Mesendoderm (in vitro differentiated cells): ENCODE measurements around the gene WNK1.
"Not testable (repeated sequence)": the region's sequence is repeated elsewhere in the genome, so short reads cannot be mapped to it uniquely, and the experiment has no call there.

Experiments
- DNase-seq: peaks from one replicate; pipeline ENCODE4 v3.0.0; 2013
- H2AK5ac ChIP-seq: 2 replicates; pipeline ENCODE4 v1.6.1; 2013; ENCODE audit warnings: low read length, inconsistent platforms
- H2BK120ac ChIP-seq: 2 replicates; pipeline ENCODE4 v1.6.1; 2013; ENCODE audit warnings: low read depth, mild to moderate bottlenecking, low read length, moderate library complexity, mixed read lengths
- H2BK15ac ChIP-seq: replicated peaks from 2 replicates; pipeline ENCODE4 v1.6.1; 2013; ENCODE audit warnings: low read depth, mild to moderate bottlenecking, moderate library complexity
- H2BK5ac ChIP-seq: 2 replicates; pipeline ENCODE4 v1.6.1; 2013; ENCODE audit warnings: low read length, inconsistent platforms
- H3K18ac ChIP-seq: 2 replicates; pipeline ENCODE4 v1.6.1; 2013; ENCODE audit warnings: mild to moderate bottlenecking, low read length, mixed read lengths
- H3K23ac ChIP-seq: one replicate; pipeline ENCODE4 v1.6.1; 2013; ENCODE audit warnings: low read length
- H3K27ac ChIP-seq: 2 replicates; pipeline ENCODE4 v1.5.1; 2013; ENCODE audit warnings: low read depth, mild to moderate bottlenecking, inconsistent platforms, low read length, moderate library complexity
- H3K27me3 ChIP-seq: 2 replicates; pipeline ENCODE4 v1.6.1; 2013; ENCODE audit warnings: low read length, control low read depth, mild to moderate bottlenecking, inconsistent platforms; ENCODE audit not compliant: insufficient read depth, poor library complexity
- H3K36me3 ChIP-seq: 2 replicates; pipeline ENCODE4 v1.6.1; 2013; ENCODE audit warnings: low read length, inconsistent platforms; ENCODE audit not compliant: control insufficient read depth, insufficient read depth
- H3K4ac ChIP-seq: one replicate; pipeline ENCODE4 v1.6.1; 2013; ENCODE audit warnings: low read depth, mild to moderate bottlenecking, low read length, moderate library complexity
- H3K4me1 ChIP-seq: 2 replicates; pipeline ENCODE4 v1.6.1; 2013; ENCODE audit warnings: low read depth, low read length, inconsistent platforms; ENCODE audit not compliant: control insufficient read depth
- H3K4me2 ChIP-seq: 2 replicates; pipeline ENCODE4 v1.6.1; 2013; ENCODE audit warnings: low read length
- H3K4me3 ChIP-seq: 2 replicates; pipeline ENCODE4 v1.5.1; 2013; ENCODE audit warnings: mild to moderate bottlenecking, low read length
- H3K56ac ChIP-seq: one replicate; pipeline ENCODE4 v1.6.1; 2013; ENCODE audit warnings: low read length
- H3K79me1 ChIP-seq: 2 replicates; pipeline ENCODE4 v1.6.1; 2013; ENCODE audit warnings: low read length, inconsistent platforms
- H3K79me2 ChIP-seq: 2 replicates; pipeline ENCODE4 v1.6.1; 2013; ENCODE audit warnings: mild to moderate bottlenecking, low read length; ENCODE audit not compliant: control insufficient read depth, insufficient read depth
- H3K9ac ChIP-seq: 2 replicates; pipeline ENCODE4 v1.6.1; 2013; ENCODE audit warnings: low read length, inconsistent platforms
- H4K5ac ChIP-seq: one replicate; pipeline ENCODE4 v1.6.1; 2013; ENCODE audit warnings: low read length
- H4K8ac ChIP-seq: one replicate; pipeline ENCODE4 v1.6.1; 2013; ENCODE audit warnings: low read depth, mild to moderate bottlenecking, control low read depth, low read length, moderate library complexity
- WGBS: extraction: QIAGEN DNeasy Blood & Tissue Kit; methylation state at CpG from one replicate; pipeline ENCODE4 v1.1.7; 2013; ENCODE audit warnings: low lambda C conversion rate, missing lambda C conversion rate; ENCODE audit not compliant: insufficient coverage; ENCODE audit errors: extremely low coverage; 5-methylcytosine and 5-hydroxymethylcytosine counted together

WNK1 gene

GRCh38 chr12:788762-789161, 36.4 kb downstream of the WNK1 start:
- not testable (repeated sequence) for H3K56ac ChIP-seq, H3K4me1 ChIP-seq, H3K27me3 ChIP-seq, H3K18ac ChIP-seq, H3K23ac ChIP-seq, H2BK120ac ChIP-seq, H4K5ac ChIP-seq, H3K4ac ChIP-seq, H3K9ac ChIP-seq, H3K27ac ChIP-seq, H4K8ac ChIP-seq, H3K4me2 ChIP-seq, H3K79me1 ChIP-seq, DNase-seq, H2AK5ac ChIP-seq, H3K36me3 ChIP-seq, H2BK5ac ChIP-seq, H3K4me3 ChIP-seq, H2BK15ac ChIP-seq
- H3K79me2 ChIP-seq = peaks cover 36% of the 10 kb centered on the region
- no CpG with 5 or more reads among the region's 4 CpGs for WGBS

- Histone ChIP-seq H3K4me1 (no peaks in the 10 kb centered on the region), H2BK5ac (no peak overlapping the region), H3K23ac (no peak overlapping the region), H3K79me1 (peaks cover 8% of the 10 kb centered on the region), H2BK120ac (no peak overlapping the region), H3K79me2 (peaks cover 39% of the 10 kb centered on the region), H3K36me3 (no peaks in the 10 kb centered on the region), H4K5ac (no peak overlapping the region), H3K4ac (no peak overlapping the region), H3K4me3 (no peak overlapping the region), H3K27me3 (no peaks in the 10 kb centered on the region), H2BK15ac (no peak overlapping the region), H4K8ac (no peak overlapping the region), H3K27ac (no peak overlapping the region), H3K18ac (no peak overlapping the region), H2AK5ac (no peak overlapping the region), H3K56ac (no peak overlapping the region), H3K4me2 (no peak overlapping the region), H3K9ac (no peak overlapping the region)
- no peak for DNase-seq
- WGBS = no CpG with 5 or more reads among the region's 3 CpGs
These were observed 37.6 kb downstream of the WNK1 start for GRCh38 chr12:789852-790563.

GRCh38 chr12:790608-791007, 38.2 kb downstream of the WNK1 start:
- H3K23ac ChIP-seq = no peak overlapping the region
- no peaks in the 10 kb centered on the region for H3K4me1 ChIP-seq
- no peak overlapping the region for H2BK15ac ChIP-seq
- no peak for DNase-seq
- H2BK120ac ChIP-seq = no peak overlapping the region
- H3K79me2 ChIP-seq = peaks cover 40% of the 10 kb centered on the region
- no peak overlapping the region for H3K9ac ChIP-seq
- H3K4me3 ChIP-seq = no peak overlapping the region
- no peak overlapping the region for H3K4me2 ChIP-seq
- H3K18ac ChIP-seq = no peak overlapping the region
- H2BK5ac ChIP-seq = no peak overlapping the region
- no peak overlapping the region for H3K56ac ChIP-seq
- H3K36me3 ChIP-seq = no peaks in the 10 kb centered on the region
- no peak overlapping the region for H2AK5ac ChIP-seq
- peaks cover 8% of the 10 kb centered on the region for H3K79me1 ChIP-seq
- H3K4ac ChIP-seq = no peak overlapping the region
- H3K27me3 ChIP-seq = no peaks in the 10 kb centered on the region
- no CpG with 5 or more reads among the region's 1 CpG for WGBS
- H4K8ac ChIP-seq = no peak overlapping the region
- no peak overlapping the region for H4K5ac ChIP-seq
- H3K27ac ChIP-seq = no peak overlapping the region

GRCh38 chr12:793037-793436, 40.7 kb downstream of the WNK1 start:
- H3K27me3 ChIP-seq = no peaks in the 10 kb centered on the region
- H3K18ac ChIP-seq = no peak overlapping the region
- no peak overlapping the region for H3K9ac ChIP-seq
- peaks cover 8% of the 10 kb centered on the region for H3K79me1 ChIP-seq
- H4K5ac ChIP-seq = no peak overlapping the region
- no peak overlapping the region for H3K4me3 ChIP-seq
- H2AK5ac ChIP-seq = no peak overlapping the region
- no peak overlapping the region for H2BK120ac ChIP-seq
- no peak overlapping the region for H2BK15ac ChIP-seq
- no peaks in the 10 kb centered on the region for H3K36me3 ChIP-seq
- no peak for DNase-seq
- H3K4me2 ChIP-seq = no peak overlapping the region
- peaks cover 39% of the 10 kb centered on the region for H3K79me2 ChIP-seq
- H3K4me1 ChIP-seq = no peaks in the 10 kb centered on the region
- no peak overlapping the region for H3K27ac ChIP-seq
- H3K23ac ChIP-seq = no peak overlapping the region
- H3K56ac ChIP-seq = no peak overlapping the region
- no CpG with 5 or more reads among the region's 3 CpGs for WGBS
- no peak overlapping the region for H4K8ac ChIP-seq
- H3K4ac ChIP-seq = no peak overlapping the region
- no peak overlapping the region for H2BK5ac ChIP-seq

GRCh38 chr12:793711-794110, 41.3 kb downstream of the WNK1 start:
- H3K4ac ChIP-seq = no peak overlapping the region
- H4K8ac ChIP-seq = no peak overlapping the region
- H3K18ac ChIP-seq = no peak overlapping the region
- H3K56ac ChIP-seq = no peak overlapping the region
- no peak overlapping the region for H2BK5ac ChIP-seq
- peaks cover 8% of the 10 kb centered on the region for H3K79me1 ChIP-seq
- no peak overlapping the region for H3K4me2 ChIP-seq
- H3K36me3 ChIP-seq = no peaks in the 10 kb centered on the region
- H3K4me3 ChIP-seq = no peak overlapping the region
- no peak overlapping the region for H3K27ac ChIP-seq
- H4K5ac ChIP-seq = no peak overlapping the region
- DNase-seq = no peak
- no peaks in the 10 kb centered on the region for H3K27me3 ChIP-seq
- no peak overlapping the region for H2BK15ac ChIP-seq
- no peak overlapping the region for H3K23ac ChIP-seq
- no peak overlapping the region for H2AK5ac ChIP-seq
- no peak overlapping the region for H3K9ac ChIP-seq
- no peak overlapping the region for H2BK120ac ChIP-seq
- peaks cover 36% of the 10 kb centered on the region for H3K79me2 ChIP-seq
- H3K4me1 ChIP-seq = no peaks in the 10 kb centered on the region

DNA sequence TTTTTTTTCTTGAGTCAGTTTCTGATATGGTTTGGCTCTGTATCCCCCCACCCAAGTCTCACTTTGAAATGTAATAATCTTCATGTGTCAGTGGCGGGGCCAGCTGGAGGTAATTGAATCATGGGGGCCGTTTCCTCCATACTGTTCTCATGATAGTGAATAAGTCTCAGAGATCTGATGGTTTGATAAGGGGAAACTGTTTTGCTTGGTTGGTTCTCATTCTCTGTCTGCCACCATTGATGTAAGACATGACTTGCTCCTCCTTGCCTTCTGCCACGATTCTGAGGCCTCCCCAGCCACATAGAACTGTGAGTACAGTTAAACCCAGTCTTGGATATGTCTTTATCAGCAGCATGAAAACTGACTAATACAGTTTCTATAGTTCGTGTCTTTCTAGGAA, 42.9 kb downstream of the WNK1 start:
- Histone ChIP-seq H4K8ac (no peak overlapping the region), H2BK5ac (no peak overlapping the region), H4K5ac (no peak overlapping the region), H3K4ac (no peak overlapping the region), H2BK15ac (no peak overlapping the region), H3K9ac (no peak overlapping the region), H3K4me1 (no peaks in the 10 kb centered on the region), H3K4me2 (no peak overlapping the region), H2AK5ac (no peak overlapping the region), H3K18ac (no peak overlapping the region), H2BK120ac (no peak overlapping the region), H3K23ac (no peak overlapping the region), H3K4me3 (no peak overlapping the region), H3K27ac (no peak overlapping the region), H3K56ac (no peak overlapping the region), H3K79me1 (peaks cover 6% of the 10 kb centered on the region), H3K36me3 (no peaks in the 10 kb centered on the region), H3K27me3 (no peaks in the 10 kb centered on the region), H3K79me2 (peaks cover 37% of the 10 kb centered on the region)
- WGBS = no CpG with 5 or more reads among the region's 4 CpGs
- peak; percentile 24 for DNase-seq
